NCI-H2171 treated with DMSO at 0.1 percent for 48 hours (cell line): ENCODE data around the gene PDIK1L.
A peak's percentile ranks its signal among the peaks of the same experiment; 100 is the strongest.
"Not testable (repeated sequence)": the region's sequence is repeated elsewhere in the genome, so short reads cannot be mapped to it uniquely, and the experiment has no call there.

ENCODE experiments used
- DNase-seq: peaks from one replicate; lab custom pipeline; 2025; lab: John Stamatoyannopoulos, UW

Gene PDIK1L

DNA sequence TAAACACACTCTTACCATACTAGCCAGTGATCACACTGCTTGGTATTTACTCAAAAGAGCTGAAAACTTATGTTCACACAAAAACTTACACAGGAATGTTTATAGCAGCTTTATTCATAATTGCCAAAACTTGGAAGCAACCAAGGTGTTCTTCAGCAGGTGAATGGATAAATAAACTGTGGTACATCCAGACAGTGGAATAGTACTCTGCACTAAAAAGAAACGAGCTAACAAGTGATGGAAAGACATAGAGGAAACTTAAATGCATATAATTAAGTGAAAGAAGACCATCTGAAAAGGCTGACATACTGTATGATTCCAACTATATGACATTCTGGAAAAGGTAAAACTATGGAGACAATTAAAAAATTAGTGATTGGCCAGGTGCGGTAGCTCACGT lies 20.7 kb upstream of the PDIK1L start:
- no peak for DNase-seq

GRCh38 chr1:26092422-26092821 lies 19.2 kb upstream of the PDIK1L start:
- no peak for DNase-seq

DNA sequence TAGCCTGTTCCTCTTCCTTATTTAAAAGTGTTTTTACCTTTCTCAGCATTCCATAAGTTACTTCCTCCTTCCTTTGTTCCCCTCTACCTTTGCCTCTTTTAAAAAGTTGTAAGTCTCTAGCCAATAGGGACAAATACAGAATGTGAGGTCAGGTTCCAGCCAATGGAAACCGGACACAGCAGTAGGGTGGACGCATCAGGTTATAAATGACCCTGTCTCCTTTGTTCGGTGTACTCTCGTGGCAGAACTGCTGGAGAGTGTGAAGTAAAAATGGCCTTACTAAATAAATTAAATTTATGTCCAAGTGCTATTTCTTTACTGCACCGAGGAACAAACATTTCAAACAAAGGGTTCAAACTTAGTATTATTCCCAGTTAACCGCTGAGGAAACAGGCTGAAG lies 18.1 kb upstream of the PDIK1L start:
- DNase-seq: not testable (repeated sequence)

GRCh38 chr1:26094076-26094669 lies 17.5 kb upstream of the PDIK1L start:
- peak; percentile 74 for DNase-seq

DNA sequence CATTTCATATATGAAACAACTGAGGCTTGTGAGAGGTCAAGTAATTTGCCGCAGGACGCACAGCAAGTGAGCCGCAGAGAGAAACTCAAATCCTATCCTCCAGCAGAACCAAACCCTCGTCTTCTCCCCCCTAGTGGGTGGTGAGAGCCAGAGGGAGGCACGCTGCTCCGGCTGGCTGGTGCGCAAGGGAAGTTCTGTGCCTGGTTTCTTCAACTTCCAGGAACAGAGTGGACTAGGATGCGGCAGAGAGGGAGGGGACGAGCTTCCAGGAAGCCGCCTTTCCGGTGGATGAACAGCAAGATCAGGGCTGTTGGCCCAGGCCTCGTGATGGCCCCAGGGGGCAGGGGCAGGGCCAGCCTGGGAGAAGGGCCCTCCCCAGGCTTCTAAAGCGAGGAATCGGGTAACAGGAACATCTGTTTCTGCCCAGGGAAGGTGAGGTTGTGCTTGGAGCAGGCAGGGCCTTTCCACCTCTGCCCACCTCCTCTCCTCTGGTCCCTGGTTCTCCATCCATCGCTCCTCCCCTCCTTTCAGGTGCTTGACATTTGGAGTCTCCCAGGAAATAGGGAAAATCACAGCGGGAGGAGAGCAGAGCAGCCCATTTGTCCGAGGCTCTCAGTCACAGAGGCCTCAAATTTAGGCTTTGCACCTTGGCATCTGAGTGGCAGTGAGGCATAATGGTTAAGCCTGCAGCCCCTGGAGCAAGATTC lies 16.8 kb upstream of the PDIK1L start:
- DNase-seq: peak; percentile 95

GRCh38 chr1:26096471-26096870 lies 15.2 kb upstream of the PDIK1L start:
- no peak for DNase-seq

GRCh38 chr1:26097696-26098095 lies 13.9 kb upstream of the PDIK1L start:
- no peak for DNase-seq

GRCh38 chr1:26098602-26099001 lies 13.0 kb upstream of the PDIK1L start:
- no peak for DNase-seq

DNA sequence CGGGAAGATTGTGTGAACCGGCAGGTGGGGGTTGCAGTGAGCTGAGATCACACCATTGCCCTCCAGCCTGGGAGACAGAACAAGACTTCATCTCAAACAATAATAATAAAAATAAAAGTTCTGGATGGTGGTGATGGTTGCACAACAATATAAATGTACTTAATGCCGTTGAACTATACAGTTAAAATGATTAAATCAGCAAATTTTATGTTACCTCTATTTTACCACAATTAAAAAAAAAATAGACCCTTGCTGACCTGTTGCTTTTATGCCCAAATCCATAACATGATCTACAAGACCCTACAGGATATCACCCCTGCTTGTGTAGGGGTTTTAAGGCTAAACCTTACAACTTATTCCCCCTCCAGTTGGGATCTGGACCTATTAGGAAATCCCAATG lies 11.8 kb upstream of the PDIK1L start:
- DNase-seq: no peak

GRCh38 chr1:26100204-26100603 lies 11.4 kb upstream of the PDIK1L start:
- DNase-seq: not testable (repeated sequence)

- no peak for DNase-seq
Observed at GRCh38 chr1:26102119-26102518, 9.5 kb upstream of the PDIK1L start.

GRCh38 chr1:26102526-26102925 lies 9.1 kb upstream of the PDIK1L start:
- no peak for DNase-seq

- not testable (repeated sequence) for DNase-seq
Observed at GRCh38 chr1:26105226-26105548, 6.4 kb upstream of the PDIK1L start.

GRCh38 chr1:26109229-26110164 lies 2.1 kb upstream of the PDIK1L start:
- no peak for DNase-seq

GRCh38 chr1:26110731-26111529 lies 694 bp upstream of the PDIK1L start:
- DNase-seq: peak; percentile 69

- DNase-seq: peak; percentile 51
Observed at GRCh38 chr1:26112407-26112775, 767 bp downstream of the PDIK1L start.

DNA sequence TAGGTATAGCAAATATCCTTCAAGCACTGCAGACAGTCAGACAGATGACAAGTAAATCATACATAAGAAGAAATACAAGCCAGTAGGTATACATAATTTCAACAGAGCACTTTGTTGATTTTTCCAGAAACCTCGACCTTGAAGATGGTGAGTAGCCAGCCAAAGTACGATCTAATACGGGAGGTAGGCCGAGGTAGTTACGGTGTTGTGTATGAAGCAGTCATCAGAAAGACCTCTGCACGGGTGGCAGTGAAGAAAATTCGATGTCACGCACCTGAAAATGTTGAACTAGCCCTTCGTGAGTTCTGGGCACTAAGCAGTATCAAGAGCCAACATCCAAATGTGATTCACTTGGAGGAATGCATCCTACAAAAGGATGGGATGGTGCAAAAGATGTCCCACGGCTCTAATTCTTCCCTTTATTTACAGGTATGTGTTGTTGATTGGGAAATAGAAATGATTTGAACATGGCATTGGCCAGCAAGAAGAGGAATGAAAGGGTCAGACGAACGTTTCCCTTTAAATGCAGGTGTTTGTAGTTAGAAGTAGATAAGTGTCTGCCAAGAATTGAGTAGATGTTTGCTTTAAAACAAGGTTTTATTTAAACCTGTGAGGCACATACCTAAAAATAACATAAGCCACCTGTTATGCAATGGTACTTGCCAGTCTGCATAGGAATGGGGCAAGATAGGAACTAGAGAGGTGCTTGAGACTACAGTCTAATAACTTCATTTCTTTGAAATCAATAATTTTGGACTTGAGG lies 2.7 kb downstream of the PDIK1L start:
- no peak for DNase-seq

DNA sequence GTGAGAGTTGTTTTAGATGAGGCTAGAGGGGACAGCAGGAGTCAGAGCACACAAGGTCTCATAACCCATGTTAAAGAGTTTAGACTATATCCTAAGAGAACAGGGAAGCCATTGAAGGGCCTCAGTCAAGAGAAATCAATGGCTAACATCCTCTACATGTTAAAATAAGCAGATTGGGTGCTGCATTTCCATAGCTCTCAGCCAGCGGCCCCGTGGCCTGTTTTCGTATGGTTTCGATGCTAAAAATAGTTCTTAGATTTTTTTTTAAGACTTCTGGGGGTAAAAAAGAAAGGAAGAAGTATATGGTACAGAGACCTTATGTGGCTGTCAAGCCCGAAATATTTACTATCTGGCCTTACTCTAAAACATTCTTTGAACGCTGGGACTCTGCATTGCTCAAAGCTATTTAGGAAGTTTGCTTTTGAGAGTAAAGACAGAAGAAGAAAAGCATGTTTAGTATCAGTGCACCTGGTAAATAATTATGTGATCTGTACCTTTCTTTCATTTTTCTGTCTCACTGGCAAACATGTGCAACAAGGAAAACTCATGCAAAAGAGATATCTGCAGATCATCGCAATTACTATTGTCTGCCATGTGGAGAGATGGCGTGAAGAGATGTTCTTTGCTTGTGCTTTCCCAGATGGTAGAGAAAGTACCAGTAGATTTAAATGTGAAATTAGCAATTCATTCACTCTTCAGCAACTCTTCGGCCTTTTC lies 8.4 kb downstream of the PDIK1L start:
- no peak for DNase-seq

- DNase-seq: no peak
Observed at GRCh38 chr1:26121854-26122773, 10.5 kb downstream of the PDIK1L start.
